Fibroblast of lung (primary cell): ENCODE data around the gene TSHR. TPM values are rescaled to one million over a fixed set of nuclear protein-coding genes. Genes with fewer than 3 reads are reported as not detected.
"Not testable (repeated sequence)": the region's sequence is repeated elsewhere in the genome, so short reads cannot be mapped to it uniquely, and the experiment has no call there.

Source experiments
- DNase-seq, 2 donors: peaks; one replicate each; pipeline versions ENCODE4 v3.0.0 to v3.0.0-alpha.2; 2010; ENCODE audit warnings: low read depth in 2 of 2
- H2AFZ ChIP-seq: 2 replicates; pipeline ENCODE4 v1.5.1; 2012; ENCODE audit warnings: low read length, control low read depth, inconsistent platforms
- H3K27ac ChIP-seq: 2 replicates; pipeline ENCODE4 v1.5.1; 2011; ENCODE audit warnings: low read length, control low read depth; ENCODE audit not compliant: insufficient read depth
- H3K27me3 ChIP-seq: 2 replicates; pipeline ENCODE4 v1.5.1; 2011; ENCODE audit warnings: mild to moderate bottlenecking, low read length; ENCODE audit not compliant: control insufficient read depth, insufficient read depth
- H3K36me3 ChIP-seq: 2 replicates; pipeline ENCODE4 v1.5.1; 2011; ENCODE audit warnings: low read length; ENCODE audit not compliant: control insufficient read depth, insufficient read depth
- H3K4me1 ChIP-seq: 2 replicates; pipeline ENCODE4 v1.5.1; 2011; ENCODE audit warnings: low read length; ENCODE audit not compliant: control insufficient read depth, insufficient read depth; ENCODE audit errors: extremely low read depth
- H3K4me2 ChIP-seq: 2 replicates; pipeline ENCODE4 v1.5.1; 2011; ENCODE audit warnings: low read length, control low read depth; ENCODE audit not compliant: insufficient read depth; ENCODE audit errors: extremely low read depth
- H3K4me3 ChIP-seq, 4 experiments: fragments of 200-600 bp in 1 of 4; sonication (generic) in 1 of 4; replicated peaks in 1 of 4; 2 replicates each; pipeline ENCODE4 v1.5.1; 2011 to 2016; ENCODE audit warnings: low read length in 4 of 4, low read depth in 3 of 4, mild to moderate bottlenecking in 3 of 4, control low read depth in 2 of 4, inconsistent platforms in 1 of 4, mixed read lengths in 1 of 4; ENCODE audit not compliant: insufficient read depth in 1 of 4; ENCODE audit errors: control extremely low read depth in 1 of 4
- H3K79me2 ChIP-seq: 2 replicates; pipeline ENCODE4 v1.5.1; 2012; ENCODE audit warnings: mild to moderate bottlenecking, low read length, inconsistent platforms; ENCODE audit not compliant: control insufficient read depth, insufficient read depth
- H3K9ac ChIP-seq: 2 replicates; pipeline ENCODE4 v1.5.1; 2011; ENCODE audit warnings: mild to moderate bottlenecking, low read length, control low read depth; ENCODE audit not compliant: insufficient read depth
- H3K9me3 ChIP-seq: 2 replicates; pipeline ENCODE4 v1.5.1; 2012; ENCODE audit warnings: low read depth, low read length; ENCODE audit not compliant: control insufficient read depth, insufficient read depth
- H4K20me1 ChIP-seq: 2 replicates; pipeline ENCODE4 v1.5.1; 2011; ENCODE audit warnings: low read length; ENCODE audit not compliant: control insufficient read depth, insufficient read depth; ENCODE audit errors: extremely low read depth
- CTCF ChIP-seq, 2 donors: IDR thresholded peaks in 1 of 2; conservative IDR thresholded peaks in 1 of 2; 1 replicate in 1 of 2; 2 replicates in 1 of 2; pipeline ENCODE4 v1.5.1; 2011 to 2012; ENCODE audit warnings: low read length in 2 of 2, control low read depth in 1 of 2, inconsistent platforms in 1 of 2, low read depth in 1 of 2, mild to moderate bottlenecking in 1 of 2
- EZH2 ChIP-seq: IDR thresholded peaks from 2 replicates; pipeline ENCODE4 v1.5.1; 2012; ENCODE audit warnings: low read length, control low read depth, mild to moderate bottlenecking; ENCODE audit errors: missing control alignments
- polyA plus RNA-seq, 2 donors: library from polyadenylated mRNA; depleted of rRNA in 1 of 2; stranded (reverse) in 1 of 2; unstranded in 1 of 2; fragments of >200 nt; gene quantifications; 2 replicates each; pipeline ENCODE4 v1.2.1, GENCODE V29; 2011 to 2012; ENCODE audit warnings: missing spikeins in 1 of 2
- total RNA-seq: library from RNA; depleted of rRNA; stranded (reverse); fragments of >200 nt; gene quantifications from 2 replicates; pipeline ENCODE4 v1.2.1, GENCODE V29; 2014

The TSHR gene
- total and polyA plus RNA-seq, 2 donors (not counting 1 experiment from before 2014, with no cell fraction given), result not detected

GRCh38 chr14:81033698-81034240 lies 78.3 kb downstream of the TSHR start:
- Histone ChIP-seq H3K79me2 (no peaks in the 10 kb centered on the region), H3K4me3 (no peak overlapping the region), H3K9ac (no peak overlapping the region), H3K36me3 (no peaks in the 10 kb centered on the region), H3K27ac (no peak overlapping the region), H3K4me1 (no peaks in the 10 kb centered on the region), H3K9me3 (no peaks in the 10 kb centered on the region), H3K4me2 (no peak overlapping the region), H3K27me3 (no peaks in the 10 kb centered on the region), H2AFZ (no peak overlapping the region), H4K20me1 (no peaks in the 10 kb centered on the region)
- DNase-seq, result no peak
- TF ChIP-seq EZH2 (no peak), CTCF (conservative IDR thresholded peaks at IDR 0.05 in 1 of 2, IDR thresholded peaks at IDR 0.05 in 1 of 2; ENCODE audit: low read depth in 1 of 2, low read length in 2 of 2) (no peak)

GRCh38 chr14:81042438-81042837 lies 87.0 kb downstream of the TSHR start:
- TF ChIP-seq CTCF (conservative IDR thresholded peaks at IDR 0.05 in 1 of 2, IDR thresholded peaks at IDR 0.05 in 1 of 2; ENCODE audit: low read depth in 1 of 2, low read length in 2 of 2) (no peak), EZH2 (no peak)
- no peak overlapping the region for H3K4me3 ChIP-seq
- no peaks in the 10 kb centered on the region for H3K79me2 ChIP-seq
- no peaks in the 10 kb centered on the region for H4K20me1 ChIP-seq
- H2AFZ ChIP-seq, result no peak overlapping the region
- no peaks in the 10 kb centered on the region for H3K9me3 ChIP-seq
- H3K4me1 ChIP-seq, result no peaks in the 10 kb centered on the region
- H3K36me3 ChIP-seq, result no peaks in the 10 kb centered on the region
- DNase-seq, result no peak
- no peak overlapping the region for H3K9ac ChIP-seq
- H3K4me2 ChIP-seq, result no peak overlapping the region
- H3K27me3 ChIP-seq, result no peaks in the 10 kb centered on the region
- no peak overlapping the region for H3K27ac ChIP-seq

GRCh38 chr14:81051547-81051946 lies 96.1 kb downstream of the TSHR start:
- no peak overlapping the region for H2AFZ ChIP-seq
- DNase-seq, result no peak
- H3K4me2 ChIP-seq, result no peak overlapping the region
- no peak overlapping the region for H3K9ac ChIP-seq
- no peaks in the 10 kb centered on the region for H3K79me2 ChIP-seq
- TF ChIP-seq CTCF (conservative IDR thresholded peaks at IDR 0.05 in 1 of 2, IDR thresholded peaks at IDR 0.05 in 1 of 2; ENCODE audit: low read depth in 1 of 2, low read length in 2 of 2), result no peak
- TF ChIP-seq EZH2, result no peak
- H3K27me3 ChIP-seq, result no peaks in the 10 kb centered on the region
- no peaks in the 10 kb centered on the region for H3K4me1 ChIP-seq
- H3K36me3 ChIP-seq, result no peaks in the 10 kb centered on the region
- H3K4me3 ChIP-seq, result no peak overlapping the region
- no peaks in the 10 kb centered on the region for H4K20me1 ChIP-seq
- H3K9me3 ChIP-seq, result no peaks in the 10 kb centered on the region
- H3K27ac ChIP-seq, result no peak overlapping the region

- H2AFZ ChIP-seq, H3K9ac ChIP-seq, H3K27me3 ChIP-seq, H3K27ac ChIP-seq, H3K9me3 ChIP-seq, H3K4me1 ChIP-seq, H3K4me2 ChIP-seq, H3K79me2 ChIP-seq, H3K36me3 ChIP-seq, H4K20me1 ChIP-seq, H3K4me3 ChIP-seq, DNase-seq: not testable (repeated sequence)
Measured at GRCh38 chr14:81054057-81054456, 98.6 kb downstream of the TSHR start.
